NCI-H510A (cell line): ENCODE measurements around the gene BPTF.
"Not testable (repeated sequence)": the region's sequence is repeated elsewhere in the genome, so short reads cannot be mapped to it uniquely, and the experiment has no call there.

Experiments used
- DNase-seq: peaks from one replicate; lab custom pipeline; 2025; lab: John Stamatoyannopoulos, UW

The BPTF gene

GRCh38 chr17:67884741-67885140 lies 59.4 kb downstream of the BPTF start:
- no peak for DNase-seq

GRCh38 chr17:67891481-67892119 lies 66.3 kb downstream of the BPTF start:
- DNase-seq: peak; percentile 37

- DNase-seq: no peak
Observed at GRCh38 chr17:67902511-67903231, 77.4 kb downstream of the BPTF start.

- not testable (repeated sequence) for DNase-seq
Observed at GRCh38 chr17:67905298-67905697, 80.0 kb downstream of the BPTF start.

GRCh38 chr17:67910117-67910803 lies 85.0 kb downstream of the BPTF start:
- DNase-seq: not testable (repeated sequence)

- no peak for DNase-seq
Observed at GRCh38 chr17:67911059-67911782, 85.9 kb downstream of the BPTF start.

GRCh38 chr17:67912088-67912487 lies 86.8 kb downstream of the BPTF start:
- DNase-seq: no peak

- DNase-seq: no peak
Observed at GRCh38 chr17:67912656-67913055, 87.4 kb downstream of the BPTF start.

- DNase-seq: no peak
Observed at GRCh38 chr17:67920212-67920611, 94.9 kb downstream of the BPTF start.

GRCh38 chr17:67922503-67922902 lies 97.2 kb downstream of the BPTF start:
- DNase-seq: no peak

GRCh38 chr17:67928842-67929241 lies 103.5 kb downstream of the BPTF start:
- not testable (repeated sequence) for DNase-seq

GRCh38 chr17:67931227-67931626 lies 105.9 kb downstream of the BPTF start:
- DNase-seq: no peak

GRCh38 chr17:67942810-67943209 lies 117.5 kb downstream of the BPTF start:
- DNase-seq: no peak

GRCh38 chr17:67944035-67944434 lies 118.7 kb downstream of the BPTF start:
- DNase-seq: no peak

GRCh38 chr17:67946513-67946912 lies 121.2 kb downstream of the BPTF start:
- DNase-seq: no peak

GRCh38 chr17:67947325-67947813 lies 122.1 kb downstream of the BPTF start:
- DNase-seq: no peak

- no peak for DNase-seq
Observed at GRCh38 chr17:67950945-67951344, 125.6 kb downstream of the BPTF start.

- DNase-seq: no peak
Observed at GRCh38 chr17:67959510-67959909, 134.2 kb downstream of the BPTF start.

- DNase-seq: not testable (repeated sequence)
Observed at GRCh38 chr17:67960276-67960675, 135.0 kb downstream of the BPTF start.

GRCh38 chr17:67962156-67962555 lies 136.9 kb downstream of the BPTF start:
- DNase-seq: not testable (repeated sequence)

GRCh38 chr17:67963145-67963572 lies 137.9 kb downstream of the BPTF start:
- peak; percentile 32 for DNase-seq

- DNase-seq: no peak
Observed at GRCh38 chr17:67970783-67971182, 145.5 kb downstream of the BPTF start.
